ENCODE data around the gene SYCE1L. TPM values are rescaled to one million over a fixed set of nuclear protein-coding genes. Genes with fewer than 3 reads are reported as not detected.

Gene SYCE1L
- total and polyA plus RNA-seq, 9 of the 15 experiments (the other 6 are each of a cell fraction or from before 2014, with no cell fraction given), result 0.54 to 2.7 (median 1.1) TPM; not detected in 5

DNA sequence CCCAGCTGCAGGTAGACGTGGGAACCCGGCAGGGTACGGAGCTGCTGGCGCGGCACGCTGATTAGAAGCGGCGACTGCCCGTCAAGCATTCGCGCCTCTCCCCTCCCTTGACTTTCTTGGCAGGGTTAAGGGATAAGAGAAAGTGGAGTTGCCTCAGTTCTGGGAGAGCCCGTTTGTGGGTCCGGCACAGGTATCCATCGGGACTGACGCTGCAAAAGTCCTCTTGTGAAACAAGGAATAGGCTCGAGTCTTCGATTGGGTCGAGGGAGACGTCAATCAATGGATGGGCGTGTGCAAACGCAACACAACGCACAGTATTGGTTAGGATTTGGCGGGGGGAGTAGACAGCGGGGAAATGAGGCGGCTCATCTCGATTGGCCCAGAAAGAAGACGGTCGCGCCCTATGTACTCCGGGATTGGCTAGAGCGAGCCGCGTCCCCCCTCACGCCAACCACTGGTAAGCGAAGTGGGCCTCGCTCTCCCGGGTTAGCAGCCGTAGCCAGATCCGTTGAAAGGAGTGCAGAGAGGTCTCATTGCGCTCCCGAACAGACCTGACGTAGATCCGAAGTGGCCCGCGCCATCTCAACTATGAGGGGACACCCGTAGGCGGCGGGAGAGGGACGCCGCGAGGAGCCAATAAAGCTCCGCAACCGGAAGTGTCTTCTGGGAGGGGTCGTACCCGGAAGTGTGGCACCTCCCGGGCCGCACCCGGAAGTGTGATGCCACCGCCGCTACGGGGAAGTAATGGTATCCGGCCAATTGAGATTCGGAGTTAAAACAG, 8.5 kb upstream of the SYCE1L start, which contains the start of gene MON1B (continued):
- TF ChIP-seq, protein P1, sequence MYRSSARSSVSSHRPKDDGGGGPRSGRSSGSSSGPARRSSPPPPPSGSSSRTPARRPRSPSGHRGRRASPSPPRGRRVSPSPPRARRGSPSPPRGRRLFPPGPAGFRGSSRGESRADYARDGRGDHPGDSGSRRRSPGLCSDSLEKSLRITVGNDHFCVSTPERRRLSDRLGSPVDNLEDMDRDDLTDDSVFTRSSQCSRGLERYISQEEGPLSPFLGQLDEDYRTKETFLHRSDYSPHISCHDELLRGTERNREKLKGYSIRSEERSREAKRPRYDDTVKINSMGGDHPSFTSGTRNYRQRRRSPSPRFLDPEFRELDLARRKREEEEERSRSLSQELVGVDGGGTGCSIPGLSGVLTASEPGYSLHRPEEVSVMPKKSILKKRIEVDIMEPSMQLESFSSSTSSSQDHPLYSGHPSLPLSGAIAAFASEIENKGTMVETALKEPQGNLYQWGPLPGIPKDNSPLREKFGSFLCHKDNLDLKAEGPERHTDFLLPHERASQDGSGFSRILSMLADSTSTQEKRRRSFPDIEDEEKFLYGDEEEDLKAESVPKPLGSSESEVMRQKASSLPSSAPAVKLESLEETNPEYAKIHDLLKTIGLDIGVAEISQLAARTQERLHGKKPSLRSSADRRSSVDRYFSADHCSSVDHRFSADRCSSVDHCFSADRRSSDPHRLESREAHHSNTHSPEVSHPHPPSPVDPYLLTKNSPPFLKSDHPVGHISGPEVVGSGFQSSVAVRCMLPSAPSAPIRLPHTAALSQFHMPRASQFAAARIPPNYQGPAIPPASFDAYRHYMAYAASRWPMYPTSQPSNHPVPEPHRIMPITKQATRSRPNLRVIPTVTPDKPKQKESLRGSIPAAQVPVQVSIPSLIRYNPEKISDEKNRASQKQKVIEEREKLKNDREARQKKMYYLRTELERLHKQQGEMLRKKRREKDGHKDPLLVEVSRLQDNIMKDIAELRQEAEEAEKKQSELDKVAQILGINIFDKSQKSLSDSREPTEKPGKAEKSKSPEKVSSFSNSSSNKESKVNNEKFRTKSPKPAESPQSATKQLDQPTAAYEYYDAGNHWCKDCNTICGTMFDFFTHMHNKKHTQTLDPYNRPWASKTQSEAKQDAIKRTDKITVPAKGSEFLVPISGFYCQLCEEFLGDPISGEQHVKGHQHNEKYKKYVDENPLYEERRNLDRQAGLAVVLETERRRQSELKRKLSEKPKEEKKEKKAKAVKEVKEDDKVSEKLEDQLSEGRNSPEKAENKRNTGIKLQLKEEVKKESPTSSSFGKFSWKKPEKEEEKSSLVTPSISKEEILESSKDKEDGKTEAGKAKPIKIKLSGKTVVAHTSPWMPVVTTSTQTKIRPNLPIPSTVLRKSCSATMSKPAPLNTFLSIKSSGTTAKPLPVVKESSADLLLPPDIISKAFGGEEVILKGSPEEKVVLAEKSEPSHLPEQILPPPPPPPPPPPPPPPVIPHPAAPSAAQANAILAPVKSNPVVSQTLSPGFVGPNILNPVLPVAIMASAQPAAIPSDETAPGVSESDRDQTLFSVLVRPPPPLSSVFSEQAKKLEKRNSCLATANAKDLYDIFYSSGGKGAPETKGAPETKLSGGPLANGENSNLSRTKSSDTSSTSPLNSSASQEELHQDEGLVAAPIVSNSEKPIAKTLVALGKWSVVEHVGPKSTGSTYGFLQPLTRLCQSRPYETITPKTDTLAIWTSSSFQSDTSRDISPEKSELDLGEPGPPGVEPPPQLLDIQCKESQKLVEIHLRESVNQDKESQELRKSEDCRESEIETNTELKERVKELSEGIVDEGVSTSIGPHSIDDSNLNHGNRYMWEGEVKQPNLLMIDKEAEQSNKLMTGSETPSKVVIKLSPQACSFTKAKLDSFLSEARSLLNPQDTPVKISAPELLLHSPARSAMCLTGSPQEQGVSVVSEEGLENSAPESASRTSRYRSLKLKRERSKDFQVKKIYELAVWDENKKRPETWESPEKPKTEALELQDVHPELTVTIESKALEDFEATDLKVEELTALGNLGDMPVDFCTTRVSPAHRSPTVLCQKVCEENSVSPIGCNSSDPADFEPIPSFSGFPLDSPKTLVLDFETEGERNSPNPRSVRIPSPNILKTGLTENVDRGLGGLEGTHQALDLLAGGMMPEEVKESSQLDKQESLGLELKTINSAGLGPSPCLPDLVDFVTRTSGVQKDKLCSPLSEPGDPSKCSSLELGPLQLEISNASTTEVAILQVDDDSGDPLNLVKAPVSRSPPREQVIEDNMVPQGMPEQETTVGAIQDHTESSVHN (IDR thresholded peaks at IDR 0.05; ENCODE audit: borderline replicate concordance in 1 of 2, low read depth in 1 of 2), result no peak
- TF ChIP-seq RBM39 (optimal IDR thresholded peaks at IDR 0.05; ENCODE audit: low read depth, low read length) (no peak), CHD4 (IDR thresholded peaks at IDR 0.05; ENCODE audit: insufficient read depth, insufficient replicate concordance, low read depth, low read length, poor library complexity, severe bottlenecking) (no peak), NFRKB (IDR thresholded peaks at IDR 0.05; ENCODE audit: low read depth) (0 out of 2 replicates have a peak, but pooled peaks have one; percentile 11), PHF20 (IDR thresholded peaks at IDR 0.05; ENCODE audit: partially characterized antibody) (peak; percentile 91), ZFX (CRISPR knock-in tag; IDR thresholded peaks at IDR 0.05) (peak; percentile 84), HSF4 (CRISPR knock-in tag; IDR thresholded peaks at IDR 0.05; ENCODE audit: borderline replicate concordance) (no peak), ZNF717 (CRISPR knock-in tag; IDR thresholded peaks at IDR 0.05) (no peak), SP2 (IDR thresholded peaks at IDR 0.05; ENCODE audit: extremely low read depth, low read depth, low read length, poor library complexity, severe bottlenecking) (peak; percentile 81)
- TF ChIP-seq, protein P2, sequence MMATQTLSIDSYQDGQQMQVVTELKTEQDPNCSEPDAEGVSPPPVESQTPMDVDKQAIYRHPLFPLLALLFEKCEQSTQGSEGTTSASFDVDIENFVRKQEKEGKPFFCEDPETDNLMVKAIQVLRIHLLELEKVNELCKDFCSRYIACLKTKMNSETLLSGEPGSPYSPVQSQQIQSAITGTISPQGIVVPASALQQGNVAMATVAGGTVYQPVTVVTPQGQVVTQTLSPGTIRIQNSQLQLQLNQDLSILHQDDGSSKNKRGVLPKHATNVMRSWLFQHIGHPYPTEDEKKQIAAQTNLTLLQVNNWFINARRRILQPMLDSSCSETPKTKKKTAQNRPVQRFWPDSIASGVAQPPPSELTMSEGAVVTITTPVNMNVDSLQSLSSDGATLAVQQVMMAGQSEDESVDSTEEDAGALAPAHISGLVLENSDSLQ (IDR thresholded peaks at IDR 0.05), result peak; percentile 99

Data from K562 (cell line).